ENCODE measurements around the gene MUTYH. TPM values are rescaled to one million over a fixed set of nuclear protein-coding genes. Genes with fewer than 3 reads are reported as not detected.

MUTYH gene
- total RNA-seq, 1 experiment from 2014 or later, result 65.7 TPM

DNA sequence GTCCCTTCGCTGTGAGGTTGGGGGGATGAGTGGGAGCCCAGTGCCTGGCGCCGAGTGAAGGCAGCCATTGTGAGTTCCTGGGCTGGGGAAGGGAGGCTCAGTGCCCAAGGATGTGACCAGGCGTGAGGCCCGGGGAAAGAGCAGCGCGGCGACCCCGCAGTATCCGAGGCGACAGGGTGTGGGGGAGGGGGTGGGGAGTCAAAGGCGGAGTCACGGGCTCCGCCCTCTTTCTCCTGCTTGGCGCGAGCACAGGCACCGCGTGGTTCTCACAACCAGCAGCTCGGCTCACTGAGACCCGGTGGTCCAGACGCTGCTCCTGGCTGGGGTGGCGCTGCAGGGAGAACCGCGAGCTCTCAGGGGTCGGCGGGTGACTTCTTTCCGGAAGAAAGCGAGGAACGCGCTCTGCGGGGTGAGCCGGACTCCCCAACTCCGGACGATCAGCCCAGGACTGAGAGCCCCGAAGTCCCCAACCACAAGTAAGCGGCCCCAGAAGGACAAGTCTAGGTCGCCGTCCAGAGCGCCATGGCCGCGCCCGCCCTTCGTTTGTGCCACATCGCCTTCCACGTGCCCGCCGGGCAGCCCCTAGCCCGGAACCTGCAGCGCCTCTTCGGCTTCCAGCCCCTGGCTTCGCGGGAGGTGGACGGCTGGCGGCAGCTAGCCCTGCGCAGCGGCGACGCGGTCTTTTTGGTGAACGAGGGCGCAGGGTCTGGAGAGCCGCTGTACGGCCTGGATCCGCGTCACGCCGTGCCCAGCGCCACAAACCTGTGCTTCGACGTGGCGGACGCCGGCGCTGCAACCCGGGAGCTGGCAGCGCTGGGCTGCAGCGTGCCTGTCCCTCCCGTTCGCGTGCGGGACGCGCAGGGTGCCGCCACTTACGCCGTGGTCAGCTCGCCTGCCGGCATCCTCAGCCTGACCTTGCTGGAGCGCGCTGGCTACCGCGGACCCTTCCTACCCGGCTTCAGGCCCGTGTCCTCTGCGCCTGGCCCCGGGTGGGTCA lies 13.3 kb downstream of the MUTYH start, which contains the start of gene HPDL:
Gene HPDL, plus strand, starts transcription at position 269 of the 997 bp plus-strand sequence. Its CDS starts 254 bp downstream, at position 523.
- Mint-ChIP-seq H3K36me3 (peaks cover 23% of the 10 kb centered on the region), H3K4me3 (peak within 1 kb of the TSS; percentile 70), H3K9me3 (peaks cover 9% of the 10 kb centered on the region), H3K27ac (peak within 1 kb of the TSS; percentile 79), H3K27me3 (ENCODE audit: low read depth) (no peaks in the 10 kb centered on the region; the same call in 1 of the 2 replicates), H3K4me1 (peaks cover 46% of the 10 kb centered on the region)
- POLR2A ChIA-PET, result interaction anchor here (0.6 to 4.4 kb wide), 11 partner anchors 8 to 316 kb away, joined by 3 to 54 read pairs (median 5); partner anchors contain the start of genes CCDC163, HECTD3, MMACHC and MUTYH
- ATAC-seq (peak; percentile 83), DNase-seq (ENCODE audit: low spot score) (peak; percentile 86)
- CTCF ChIA-PET, result interaction anchor here (0.5 to 4.4 kb wide), 7 partner anchors 13 to 409 kb away, joined by 3 to 32 read pairs (median 7); partner anchors contain the start of genes MUTYH, TOE1 and UROD
- no peak for TF ChIP-seq RELA (CRISPR knock-in tag; IDR thresholded peaks at IDR 0.05; ENCODE audit: borderline replicate concordance)
- TF ChIP-seq SMAD4 (CRISPR knock-in tag; IDR thresholded peaks at IDR 0.05), result no peak
- TF ChIP-seq NR3C1 (CRISPR knock-in tag; conservative IDR thresholded peaks at IDR 0.05; ENCODE audit: low read depth), result no peak; the same call in 1 of the 2 replicates
- TF ChIP-seq, protein P1, sequence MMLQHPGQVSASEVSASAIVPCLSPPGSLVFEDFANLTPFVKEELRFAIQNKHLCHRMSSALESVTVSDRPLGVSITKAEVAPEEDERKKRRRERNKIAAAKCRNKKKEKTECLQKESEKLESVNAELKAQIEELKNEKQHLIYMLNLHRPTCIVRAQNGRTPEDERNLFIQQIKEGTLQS (CRISPR knock-in tag; conservative IDR thresholded peaks at IDR 0.05), result no peak
- peak; percentile 73; the same call in 1 of the 2 replicates for TF ChIP-seq ETV6 (CRISPR knock-in tag; IDR thresholded peaks at IDR 0.05)
- 0 out of 2 replicates have a peak, but pooled peaks have one; percentile 12 for TF ChIP-seq EMX1 (CRISPR knock-in tag; IDR thresholded peaks at IDR 0.05)
- no peak; the same call in 1 of the 2 replicates for TF ChIP-seq TEAD4 (CRISPR knock-in tag; IDR thresholded peaks at IDR 0.05)
- TF ChIP-seq JUN (CRISPR knock-in tag; IDR thresholded peaks at IDR 0.05), result peak; percentile 70; the same call in 1 of the 2 replicates
- peak; percentile 51; the same call in 1 of the 2 replicates for TF ChIP-seq ZBTB21 (CRISPR knock-in tag; IDR thresholded peaks at IDR 0.05; ENCODE audit: borderline replicate concordance)
- TF ChIP-seq, protein P2, sequence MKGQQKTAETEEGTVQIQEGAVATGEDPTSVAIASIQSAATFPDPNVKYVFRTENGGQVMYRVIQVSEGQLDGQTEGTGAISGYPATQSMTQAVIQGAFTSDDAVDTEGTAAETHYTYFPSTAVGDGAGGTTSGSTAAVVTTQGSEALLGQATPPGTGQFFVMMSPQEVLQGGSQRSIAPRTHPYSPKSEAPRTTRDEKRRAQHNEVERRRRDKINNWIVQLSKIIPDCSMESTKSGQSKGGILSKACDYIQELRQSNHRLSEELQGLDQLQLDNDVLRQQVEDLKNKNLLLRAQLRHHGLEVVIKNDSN (CRISPR knock-in tag; IDR thresholded peaks at IDR 0.05), result peak; percentile 70; the same call in 1 of the 2 replicates
- no peak for TF ChIP-seq GABPB1 (CRISPR knock-in tag; IDR thresholded peaks at IDR 0.05)
- TF ChIP-seq, protein P3, sequence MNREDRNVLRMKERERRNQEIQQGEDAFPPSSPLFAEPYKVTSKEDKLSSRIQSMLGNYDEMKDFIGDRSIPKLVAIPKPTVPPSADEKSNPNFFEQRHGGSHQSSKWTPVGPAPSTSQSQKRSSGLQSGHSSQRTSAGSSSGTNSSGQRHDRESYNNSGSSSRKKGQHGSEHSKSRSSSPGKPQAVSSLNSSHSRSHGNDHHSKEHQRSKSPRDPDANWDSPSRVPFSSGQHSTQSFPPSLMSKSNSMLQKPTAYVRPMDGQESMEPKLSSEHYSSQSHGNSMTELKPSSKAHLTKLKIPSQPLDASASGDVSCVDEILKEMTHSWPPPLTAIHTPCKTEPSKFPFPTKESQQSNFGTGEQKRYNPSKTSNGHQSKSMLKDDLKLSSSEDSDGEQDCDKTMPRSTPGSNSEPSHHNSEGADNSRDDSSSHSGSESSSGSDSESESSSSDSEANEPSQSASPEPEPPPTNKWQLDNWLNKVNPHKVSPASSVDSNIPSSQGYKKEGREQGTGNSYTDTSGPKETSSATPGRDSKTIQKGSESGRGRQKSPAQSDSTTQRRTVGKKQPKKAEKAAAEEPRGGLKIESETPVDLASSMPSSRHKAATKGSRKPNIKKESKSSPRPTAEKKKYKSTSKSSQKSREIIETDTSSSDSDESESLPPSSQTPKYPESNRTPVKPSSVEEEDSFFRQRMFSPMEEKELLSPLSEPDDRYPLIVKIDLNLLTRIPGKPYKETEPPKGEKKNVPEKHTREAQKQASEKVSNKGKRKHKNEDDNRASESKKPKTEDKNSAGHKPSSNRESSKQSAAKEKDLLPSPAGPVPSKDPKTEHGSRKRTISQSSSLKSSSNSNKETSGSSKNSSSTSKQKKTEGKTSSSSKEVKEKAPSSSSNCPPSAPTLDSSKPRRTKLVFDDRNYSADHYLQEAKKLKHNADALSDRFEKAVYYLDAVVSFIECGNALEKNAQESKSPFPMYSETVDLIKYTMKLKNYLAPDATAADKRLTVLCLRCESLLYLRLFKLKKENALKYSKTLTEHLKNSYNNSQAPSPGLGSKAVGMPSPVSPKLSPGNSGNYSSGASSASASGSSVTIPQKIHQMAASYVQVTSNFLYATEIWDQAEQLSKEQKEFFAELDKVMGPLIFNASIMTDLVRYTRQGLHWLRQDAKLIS (CRISPR knock-in tag; IDR thresholded peaks at IDR 0.05; ENCODE audit: borderline replicate concordance), result no peak
- no peak for TF ChIP-seq FOXJ3 (CRISPR knock-in tag; IDR thresholded peaks at IDR 0.05; ENCODE audit: borderline replicate concordance)
- no peak for TF ChIP-seq MXD4 (CRISPR knock-in tag; IDR thresholded peaks at IDR 0.05; ENCODE audit: borderline replicate concordance)
- TF ChIP-seq FOXK1 (CRISPR knock-in tag; IDR thresholded peaks at IDR 0.05), result peak; percentile 37; the same call in 1 of the 2 replicates
- no peak for TF ChIP-seq NR1H2 (CRISPR knock-in tag; IDR thresholded peaks at IDR 0.05)
- TF ChIP-seq, protein P4, sequence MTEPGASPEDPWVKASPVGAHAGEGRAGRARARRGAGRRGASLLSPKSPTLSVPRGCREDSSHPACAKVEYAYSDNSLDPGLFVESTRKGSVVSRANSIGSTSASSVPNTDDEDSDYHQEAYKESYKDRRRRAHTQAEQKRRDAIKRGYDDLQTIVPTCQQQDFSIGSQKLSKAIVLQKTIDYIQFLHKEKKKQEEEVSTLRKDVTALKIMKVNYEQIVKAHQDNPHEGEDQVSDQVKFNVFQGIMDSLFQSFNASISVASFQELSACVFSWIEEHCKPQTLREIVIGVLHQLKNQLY (CRISPR knock-in tag; IDR thresholded peaks at IDR 0.05), result peak; percentile 88; the same call in 1 of the 2 replicates
- no peak for TF ChIP-seq JAZF1 (CRISPR knock-in tag; IDR thresholded peaks at IDR 0.05)
- TF ChIP-seq, protein P5, sequence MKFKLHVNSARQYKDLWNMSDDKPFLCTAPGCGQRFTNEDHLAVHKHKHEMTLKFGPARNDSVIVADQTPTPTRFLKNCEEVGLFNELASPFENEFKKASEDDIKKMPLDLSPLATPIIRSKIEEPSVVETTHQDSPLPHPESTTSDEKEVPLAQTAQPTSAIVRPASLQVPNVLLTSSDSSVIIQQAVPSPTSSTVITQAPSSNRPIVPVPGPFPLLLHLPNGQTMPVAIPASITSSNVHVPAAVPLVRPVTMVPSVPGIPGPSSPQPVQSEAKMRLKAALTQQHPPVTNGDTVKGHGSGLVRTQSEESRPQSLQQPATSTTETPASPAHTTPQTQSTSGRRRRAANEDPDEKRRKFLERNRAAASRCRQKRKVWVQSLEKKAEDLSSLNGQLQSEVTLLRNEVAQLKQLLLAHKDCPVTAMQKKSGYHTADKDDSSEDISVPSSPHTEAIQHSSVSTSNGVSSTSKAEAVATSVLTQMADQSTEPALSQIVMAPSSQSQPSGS (CRISPR knock-in tag; IDR thresholded peaks at IDR 0.05; ENCODE audit: borderline replicate concordance, low read depth), result no peak
- no peak for TF ChIP-seq NFATC4 (CRISPR knock-in tag; IDR thresholded peaks at IDR 0.05)
- TF ChIP-seq, protein P6, sequence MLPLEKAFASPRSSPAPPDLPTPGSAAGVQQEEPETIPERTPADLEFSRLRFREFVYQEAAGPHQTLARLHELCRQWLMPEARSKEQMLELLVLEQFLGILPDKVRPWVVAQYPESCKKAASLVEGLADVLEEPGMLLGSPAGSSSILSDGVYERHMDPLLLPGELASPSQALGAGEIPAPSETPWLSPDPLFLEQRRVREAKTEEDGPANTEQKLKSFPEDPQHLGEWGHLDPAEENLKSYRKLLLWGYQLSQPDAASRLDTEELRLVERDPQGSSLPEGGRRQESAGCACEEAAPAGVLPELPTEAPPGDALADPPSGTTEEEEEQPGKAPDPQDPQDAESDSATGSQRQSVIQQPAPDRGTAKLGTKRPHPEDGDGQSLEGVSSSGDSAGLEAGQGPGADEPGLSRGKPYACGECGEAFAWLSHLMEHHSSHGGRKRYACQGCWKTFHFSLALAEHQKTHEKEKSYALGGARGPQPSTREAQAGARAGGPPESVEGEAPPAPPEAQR (CRISPR knock-in tag; IDR thresholded peaks at IDR 0.05), result no peak
- no peak for TF ChIP-seq GRHL2 (CRISPR knock-in tag; IDR thresholded peaks at IDR 0.05; ENCODE audit: insufficient replicate concordance, severe bottlenecking)
- TF ChIP-seq TP53 (CRISPR knock-in tag; IDR thresholded peaks at IDR 0.05), result peak; percentile 79; the same call in 1 of the 2 replicates
- TF ChIP-seq ELF4 (CRISPR knock-in tag; IDR thresholded peaks at IDR 0.05; ENCODE audit: low read depth), result no peak
- TF ChIP-seq, protein P7, sequence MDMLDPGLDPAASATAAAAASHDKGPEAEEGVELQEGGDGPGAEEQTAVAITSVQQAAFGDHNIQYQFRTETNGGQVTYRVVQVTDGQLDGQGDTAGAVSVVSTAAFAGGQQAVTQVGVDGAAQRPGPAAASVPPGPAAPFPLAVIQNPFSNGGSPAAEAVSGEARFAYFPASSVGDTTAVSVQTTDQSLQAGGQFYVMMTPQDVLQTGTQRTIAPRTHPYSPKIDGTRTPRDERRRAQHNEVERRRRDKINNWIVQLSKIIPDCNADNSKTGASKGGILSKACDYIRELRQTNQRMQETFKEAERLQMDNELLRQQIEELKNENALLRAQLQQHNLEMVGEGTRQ (CRISPR knock-in tag; IDR thresholded peaks at IDR 0.05), result peak; percentile 55; the same call in 1 of the 2 replicates
- TF ChIP-seq, protein P8, sequence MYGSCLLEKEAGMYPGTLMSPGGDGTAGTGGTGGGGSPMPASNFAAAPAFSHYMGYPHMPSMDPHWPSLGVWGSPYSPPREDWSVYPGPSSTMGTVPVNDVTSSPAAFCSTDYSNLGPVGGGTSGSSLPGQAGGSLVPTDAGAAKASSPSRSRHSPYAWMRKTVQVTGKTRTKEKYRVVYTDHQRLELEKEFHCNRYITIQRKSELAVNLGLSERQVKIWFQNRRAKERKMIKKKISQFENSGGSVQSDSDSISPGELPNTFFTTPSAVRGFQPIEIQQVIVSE (CRISPR knock-in tag; IDR thresholded peaks at IDR 0.05; ENCODE audit: borderline replicate concordance), result no peak

Data from WTC11 (cell line).